K562 (cell line): ENCODE measurements around the gene MUSTN1.

Experiments
- EZH2 ChIP-seq: IDR thresholded peaks from 2 replicates; pipeline ENCODE4 v1.6.1; 2012; ENCODE audit warnings: low read depth, mild to moderate bottlenecking, inconsistent platforms, low read length, borderline replicate concordance
- MTA3 ChIP-seq: fragments of 450-650 bp; formaldehyde crosslinking; IDR thresholded peaks from 2 replicates; pipeline ENCODE4 v1.6.1; 2017; ENCODE audit warnings: mild to moderate bottlenecking, borderline replicate concordance
- ZBED1 ChIP-seq: IDR thresholded peaks from 2 replicates; pipeline ENCODE4 v1.6.1; 2014
- ZFP91 ChIP-seq: sonication (generic); formaldehyde crosslinking; IDR thresholded peaks from 2 replicates; pipeline ENCODE4 v1.8.0; 2022; ENCODE audit warnings: mild to moderate bottlenecking, missing genetic modification reagents
- ZFX ChIP-seq: sonication (generic); formaldehyde crosslinking; IDR thresholded peaks from 2 replicates; pipeline ENCODE4 v1.8.0; 2022; ENCODE audit warnings: mild to moderate bottlenecking, missing genetic modification reagents, moderate library complexity

GRCh38 chr3:52800079-52800478 lies 34.7 kb downstream of the MUSTN1 start:
- TF ChIP-seq MTA3 (no peak), ZFP91 (CRISPR knock-in tag) (no peak), ZBED1 (no peak), EZH2 (no peak), ZFX (CRISPR knock-in tag) (no peak)
